HCT116 (cell line): ENCODE results near the gene NFKB1.

Experiments
- EZH2 ChIP-seq: fragments of 200-600 bp; sonication (generic); IDR thresholded peaks from 2 replicates; pipeline ENCODE4 v1.6.1; 2017; ENCODE audit warnings: antibody characterized with exemption, mixed run types
- POLR2A ChIP-seq: IDR thresholded peaks from 2 replicates; pipeline ENCODE4 v1.7.0; 2011; ENCODE audit warnings: borderline replicate concordance; ENCODE audit not compliant: insufficient read depth, insufficient read length; ENCODE audit errors: extremely low read depth
- POLR2AphosphoS5 ChIP-seq: IDR thresholded peaks from 2 replicates; pipeline ENCODE4 v1.6.1; 2011; ENCODE audit warnings: mild to moderate bottlenecking, low read depth, low read length, moderate library complexity
- SIN3A ChIP-seq: IDR thresholded peaks from 2 replicates; pipeline ENCODE4 v1.6.1; 2012; ENCODE audit warnings: low read depth
- SP1 ChIP-seq: IDR thresholded peaks from 2 replicates; pipeline ENCODE4 v1.6.1; 2012; ENCODE audit warnings: low read depth
- ZFX ChIP-seq: fragments of 450-650 bp; IDR thresholded peaks from 2 replicates; pipeline ENCODE4 v1.6.1; 2017
- TF ChIP-seq, protein P1 (sequence below): IDR thresholded peaks from 2 replicates; pipeline ENCODE4 v1.6.1; 2012; ENCODE audit warnings: low read depth
- TF ChIP-seq, protein P2 (sequence below), 3 experiments: fragments of 200-600 bp in 1 of 3; sonication (generic) in 1 of 3; IDR thresholded peaks in 2 of 3; conservative IDR thresholded peaks in 1 of 3; 2 replicates each; pipeline ENCODE4 v1.5.1; 2012 to 2017; ENCODE audit warnings: low read depth in 2 of 3, low read length in 2 of 3, antibody characterized with exemption in 1 of 3, borderline replicate concordance in 1 of 3, control low read depth in 1 of 3, mild to moderate bottlenecking in 1 of 3, mixed read lengths in 1 of 3, mixed run types in 1 of 3, moderate library complexity in 1 of 3; ENCODE audit not compliant: insufficient read depth in 1 of 3

DNA sequence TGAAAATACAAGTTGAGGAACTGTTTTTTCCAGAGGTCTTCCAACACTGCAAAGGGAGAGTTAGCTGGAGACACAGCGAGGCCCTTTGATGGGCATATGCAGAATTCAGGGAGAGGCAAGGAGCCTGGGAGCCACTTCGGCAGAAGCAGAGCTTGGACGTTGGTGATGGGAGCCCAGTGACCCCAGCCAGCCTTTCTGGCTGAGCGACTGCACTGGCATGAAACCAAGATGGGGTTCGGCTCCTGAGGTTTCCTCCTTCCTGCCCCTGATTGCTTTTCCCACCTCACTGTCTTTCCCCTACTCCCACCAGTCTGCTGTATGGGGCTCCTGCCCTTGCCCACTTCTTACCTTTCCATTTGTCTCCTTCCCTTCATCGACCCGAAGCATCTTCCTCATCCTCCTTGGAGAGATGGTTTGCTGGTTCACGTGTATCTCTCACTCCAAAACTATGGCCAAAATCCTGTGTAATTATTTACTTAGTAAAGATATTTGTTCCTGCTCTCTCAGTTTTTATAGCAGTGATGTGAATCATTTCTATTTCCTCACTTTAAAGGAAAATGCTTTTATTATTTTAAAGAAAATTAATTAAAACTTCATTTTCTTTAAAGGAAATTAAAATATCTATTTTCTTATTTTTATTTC, 100.5 kb downstream of the NFKB1 start:
- TF ChIP-seq ZFX (no peak), POLR2AphosphoS5 (no peak), POLR2A (no peak), SIN3A (no peak), SP1 (no peak), EZH2 (no peak)
- TF ChIP-seq, protein P1, sequence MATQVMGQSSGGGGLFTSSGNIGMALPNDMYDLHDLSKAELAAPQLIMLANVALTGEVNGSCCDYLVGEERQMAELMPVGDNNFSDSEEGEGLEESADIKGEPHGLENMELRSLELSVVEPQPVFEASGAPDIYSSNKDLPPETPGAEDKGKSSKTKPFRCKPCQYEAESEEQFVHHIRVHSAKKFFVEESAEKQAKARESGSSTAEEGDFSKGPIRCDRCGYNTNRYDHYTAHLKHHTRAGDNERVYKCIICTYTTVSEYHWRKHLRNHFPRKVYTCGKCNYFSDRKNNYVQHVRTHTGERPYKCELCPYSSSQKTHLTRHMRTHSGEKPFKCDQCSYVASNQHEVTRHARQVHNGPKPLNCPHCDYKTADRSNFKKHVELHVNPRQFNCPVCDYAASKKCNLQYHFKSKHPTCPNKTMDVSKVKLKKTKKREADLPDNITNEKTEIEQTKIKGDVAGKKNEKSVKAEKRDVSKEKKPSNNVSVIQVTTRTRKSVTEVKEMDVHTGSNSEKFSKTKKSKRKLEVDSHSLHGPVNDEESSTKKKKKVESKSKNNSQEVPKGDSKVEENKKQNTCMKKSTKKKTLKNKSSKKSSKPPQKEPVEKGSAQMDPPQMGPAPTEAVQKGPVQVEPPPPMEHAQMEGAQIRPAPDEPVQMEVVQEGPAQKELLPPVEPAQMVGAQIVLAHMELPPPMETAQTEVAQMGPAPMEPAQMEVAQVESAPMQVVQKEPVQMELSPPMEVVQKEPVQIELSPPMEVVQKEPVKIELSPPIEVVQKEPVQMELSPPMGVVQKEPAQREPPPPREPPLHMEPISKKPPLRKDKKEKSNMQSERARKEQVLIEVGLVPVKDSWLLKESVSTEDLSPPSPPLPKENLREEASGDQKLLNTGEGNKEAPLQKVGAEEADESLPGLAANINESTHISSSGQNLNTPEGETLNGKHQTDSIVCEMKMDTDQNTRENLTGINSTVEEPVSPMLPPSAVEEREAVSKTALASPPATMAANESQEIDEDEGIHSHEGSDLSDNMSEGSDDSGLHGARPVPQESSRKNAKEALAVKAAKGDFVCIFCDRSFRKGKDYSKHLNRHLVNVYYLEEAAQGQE = no peak
- TF ChIP-seq, protein P2, sequence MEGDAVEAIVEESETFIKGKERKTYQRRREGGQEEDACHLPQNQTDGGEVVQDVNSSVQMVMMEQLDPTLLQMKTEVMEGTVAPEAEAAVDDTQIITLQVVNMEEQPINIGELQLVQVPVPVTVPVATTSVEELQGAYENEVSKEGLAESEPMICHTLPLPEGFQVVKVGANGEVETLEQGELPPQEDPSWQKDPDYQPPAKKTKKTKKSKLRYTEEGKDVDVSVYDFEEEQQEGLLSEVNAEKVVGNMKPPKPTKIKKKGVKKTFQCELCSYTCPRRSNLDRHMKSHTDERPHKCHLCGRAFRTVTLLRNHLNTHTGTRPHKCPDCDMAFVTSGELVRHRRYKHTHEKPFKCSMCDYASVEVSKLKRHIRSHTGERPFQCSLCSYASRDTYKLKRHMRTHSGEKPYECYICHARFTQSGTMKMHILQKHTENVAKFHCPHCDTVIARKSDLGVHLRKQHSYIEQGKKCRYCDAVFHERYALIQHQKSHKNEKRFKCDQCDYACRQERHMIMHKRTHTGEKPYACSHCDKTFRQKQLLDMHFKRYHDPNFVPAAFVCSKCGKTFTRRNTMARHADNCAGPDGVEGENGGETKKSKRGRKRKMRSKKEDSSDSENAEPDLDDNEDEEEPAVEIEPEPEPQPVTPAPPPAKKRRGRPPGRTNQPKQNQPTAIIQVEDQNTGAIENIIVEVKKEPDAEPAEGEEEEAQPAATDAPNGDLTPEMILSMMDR (IDR thresholded peaks at IDR 0.05 in 2 of 3, conservative IDR thresholded peaks at IDR 0.05 in 1 of 3; ENCODE audit: borderline replicate concordance in 1 of 3, insufficient read depth in 1 of 3, low read depth in 2 of 3, low read length in 2 of 3) = no peak
